Measurements from ENCODE around the gene NAGPA. TPM values are rescaled to one million over a fixed set of nuclear protein-coding genes. Genes with fewer than 3 reads are reported as not detected.

NAGPA gene
- total RNA-seq, 1 experiment from 2014 or later, result 15.9 TPM

GRCh38 chr16:5007256-5007655 is 26.5 kb downstream of the NAGPA start:
- POLR2A ChIA-PET, result no interaction called here
- Mint-ChIP-seq H3K27me3 (ENCODE audit: insufficient read depth, unreplicated experiment) (peaks cover 7% of the 10 kb centered on the region), H3K9me3 (ENCODE audit: unreplicated experiment) (no peaks in the 10 kb centered on the region), H3K4me1 (ENCODE audit: low read depth, unreplicated experiment) (no peaks in the 10 kb centered on the region), H3K27ac (ENCODE audit: unreplicated experiment) (no peak overlapping the region), H3K4me3 (ENCODE audit: unreplicated experiment) (no peak overlapping the region), H3K36me3 (ENCODE audit: insufficient read depth, unreplicated experiment) (no peaks in the 10 kb centered on the region)
- Histone ChIP-seq H3K9me3 (no peaks in the 10 kb centered on the region), H3K36me3 (ENCODE audit: control insufficient read depth, insufficient read depth, low read length) (no peaks in the 10 kb centered on the region), H3K4me1 (no peaks in the 10 kb centered on the region), H3K4me3 (ENCODE audit: low read depth, low read length) (no peak overlapping the region), H3K27me3 (replicated peaks; ENCODE audit: control insufficient read depth, insufficient read depth, low read length) (no peaks in the 10 kb centered on the region; the same call in 1 of the 2 replicates)
- DNase-seq, result no peak
- BruUV-seq (replicated peaks), result no TSS peak
- CTCF ChIA-PET, result no interaction called here
- intact Hi-C loops (cut with micrococcal nuclease; ENCODE audit: unreplicated experiment), result no loop called here
- no peak for TF ChIP-seq CTCF (IDR thresholded peaks at IDR 0.05; ENCODE audit: insufficient read depth in 1 of 2, low read depth in 1 of 2, low read length in 1 of 2, severe bottlenecking in 1 of 2, unreplicated experiment in 1 of 2)

- no peaks in the 10 kb centered on the region for H3K4me1 ChIP-seq
- no peaks in the 10 kb centered on the region for H3K4me1 Mint-ChIP-seq (ENCODE audit: low read depth, unreplicated experiment)
- intact Hi-C loops (cut with micrococcal nuclease; ENCODE audit: unreplicated experiment), result no loop called here
Observed at GRCh38 chr16:5006348-5007193, 27.2 kb downstream of the NAGPA start.

GRCh38 chr16:5005916-5006315 is 27.8 kb downstream of the NAGPA start:
- no peaks in the 10 kb centered on the region for H3K9me3 ChIP-seq
- no peaks in the 10 kb centered on the region for H3K4me1 ChIP-seq
- no peak for DNase-seq
- no peak for TF ChIP-seq CTCF (IDR thresholded peaks at IDR 0.05; ENCODE audit: insufficient read depth in 1 of 2, low read depth in 1 of 2, low read length in 1 of 2, severe bottlenecking in 1 of 2, unreplicated experiment in 1 of 2)
- no TSS peak for BruUV-seq (replicated peaks)
- ChIA-PET POLR2A (no interaction called here), CTCF (no interaction called here)
- H3K4me3 ChIP-seq (ENCODE audit: low read depth, low read length), result no peak overlapping the region
- intact Hi-C loops (cut with micrococcal nuclease; ENCODE audit: unreplicated experiment), result no loop called here
- H3K27me3 ChIP-seq (replicated peaks; ENCODE audit: control insufficient read depth, insufficient read depth, low read length), result no peaks in the 10 kb centered on the region; the same call in 1 of the 2 replicates
- no peak overlapping the region for H3K4me3 Mint-ChIP-seq (ENCODE audit: unreplicated experiment)
- no peak overlapping the region for H3K27ac Mint-ChIP-seq (ENCODE audit: unreplicated experiment)
- H3K36me3 Mint-ChIP-seq (ENCODE audit: insufficient read depth, unreplicated experiment), result no peaks in the 10 kb centered on the region
- H3K27me3 Mint-ChIP-seq (ENCODE audit: insufficient read depth, unreplicated experiment), result peaks cover 8% of the 10 kb centered on the region
- H3K4me1 Mint-ChIP-seq (ENCODE audit: low read depth, unreplicated experiment), result no peaks in the 10 kb centered on the region
- H3K36me3 ChIP-seq (ENCODE audit: control insufficient read depth, insufficient read depth, low read length), result no peaks in the 10 kb centered on the region
- no peaks in the 10 kb centered on the region for H3K9me3 Mint-ChIP-seq (ENCODE audit: unreplicated experiment)

More at GRCh38 chr16:5006348-5007193, 27.2 kb downstream of the NAGPA start:
- H3K27ac Mint-ChIP-seq (ENCODE audit: unreplicated experiment), result no peak overlapping the region
- BruUV-seq (replicated peaks), result no TSS peak
- ChIA-PET POLR2A (no interaction called here), CTCF (no interaction called here)
- peaks cover 7% of the 10 kb centered on the region for H3K27me3 Mint-ChIP-seq (ENCODE audit: insufficient read depth, unreplicated experiment)
- no peak for DNase-seq
- no peaks in the 10 kb centered on the region for H3K9me3 Mint-ChIP-seq (ENCODE audit: unreplicated experiment)
- H3K4me3 Mint-ChIP-seq (ENCODE audit: unreplicated experiment), result no peak overlapping the region
- Histone ChIP-seq H3K27me3 (replicated peaks; ENCODE audit: control insufficient read depth, insufficient read depth, low read length) (no peaks in the 10 kb centered on the region; the same call in 1 of the 2 replicates), H3K9me3 (no peaks in the 10 kb centered on the region), H3K4me3 (ENCODE audit: low read depth, low read length) (no peak overlapping the region), H3K36me3 (ENCODE audit: control insufficient read depth, insufficient read depth, low read length) (no peaks in the 10 kb centered on the region)
- H3K36me3 Mint-ChIP-seq (ENCODE audit: insufficient read depth, unreplicated experiment), result no peaks in the 10 kb centered on the region
- no peak for TF ChIP-seq CTCF (IDR thresholded peaks at IDR 0.05; ENCODE audit: insufficient read depth in 1 of 2, low read depth in 1 of 2, low read length in 1 of 2, severe bottlenecking in 1 of 2, unreplicated experiment in 1 of 2)

Data from Caco-2 (cell line).